Keratinocyte (primary cell): ENCODE measurements around the gene THSD7B.

ENCODE experiments used
- CTCF ChIP-seq, 3 experiments: IDR thresholded peaks in 1 of 3; conservative IDR thresholded peaks in 1 of 3; optimal IDR thresholded peaks in 1 of 3; 2 replicates in 2 of 3; 3 replicates in 1 of 3; pipeline versions ENCODE3 to v1.5.1; 2011; ENCODE audit warnings: low read length in 3 of 3, mild to moderate bottlenecking in 3 of 3, moderate library complexity in 2 of 3, control low read depth in 1 of 3, inconsistent platforms in 1 of 3; ENCODE audit not compliant: insufficient read depth in 2 of 3; ENCODE audit errors: extremely low read depth in 1 of 3
- EZH2 ChIP-seq: IDR thresholded peaks from one replicate; pipeline ENCODE4 v1.6.1; 2012; ENCODE audit warnings: inconsistent platforms, mild to moderate bottlenecking, low read length, moderate library complexity

- TF ChIP-seq CTCF (optimal IDR thresholded peaks at IDR 0.05 in 1 of 3, IDR thresholded peaks at IDR 0.05 in 1 of 3, conservative IDR thresholded peaks at IDR 0.05 in 1 of 3; ENCODE audit: extremely low read depth in 1 of 3, insufficient read depth in 2 of 3, low read length in 3 of 3) (no peak), EZH2 (no peak)
These were observed 413.6 kb downstream of the THSD7B start for GRCh38 chr2:137178951-137179377.
